Gastrocnemius medialis (tissue), 4 donors: ENCODE measurements around the gene APOBEC4. TPM values are rescaled to one million over a fixed set of nuclear protein-coding genes. Genes with fewer than 3 reads are reported as not detected.

Experiments
- ATAC-seq, 2 donors: fragments of 150-250 bp; one replicate each; pipeline ENCODE4 v1.9.1; 2016
- DNase-seq, 2 donors: peaks; one replicate each; pipeline ENCODE4 v3.0.0-alpha.2; 2019
- H3K27ac ChIP-seq, 4 donors: fragments of 200-600 bp; sonication (generic); 1 replicate in 1 of 4; 2 replicates in 3 of 4; pipeline ENCODE4 v1.5.1; 2016 to 2018; ENCODE audit warnings: mild to moderate bottlenecking in 2 of 4, moderate library complexity in 1 of 4
- H3K27me3 ChIP-seq, 3 donors: fragments of 200-600 bp; sonication (generic) in 2 of 3; 1 replicate in 1 of 3; 2 replicates in 2 of 3; pipeline versions ENCODE4 v1.5.1 to v1.6.0; 2016 to 2019; ENCODE audit warnings: mild to moderate bottlenecking in 1 of 3, moderate library complexity in 1 of 3
- H3K36me3 ChIP-seq, 2 donors: fragments of 200-600 bp; sonication (generic) in 1 of 2; one replicate each; pipeline ENCODE4 v1.5.1; 2017 to 2018
- H3K4me1 ChIP-seq, 2 donors: fragments of 200-600 bp; sonication (generic) in 1 of 2; one replicate each; pipeline ENCODE4 v1.5.1; 2016 to 2017; ENCODE audit warnings: mild to moderate bottlenecking in 2 of 2
- H3K4me3 ChIP-seq, 4 donors: fragments of 200-600 bp; sonication (generic) in 3 of 4; 1 replicate in 1 of 4; 2 replicates in 3 of 4; pipeline ENCODE4 v1.5.1; 2016 to 2019; ENCODE audit warnings: mild to moderate bottlenecking in 2 of 4
- H3K9me3 ChIP-seq, 3 donors: fragments of 200-600 bp; sonication (generic) in 2 of 3; 1 replicate in 1 of 3; 2 replicates in 2 of 3; pipeline ENCODE4 v1.5.1; 2016 to 2019
- CTCF ChIP-seq, 5 experiments: fragments of 450-650 bp in 3 of 5; fragments of 200-600 bp in 2 of 5; sonication (generic) in 2 of 5; IDR thresholded peaks in 4 of 5; conservative IDR thresholded peaks in 1 of 5; 1 replicate in 4 of 5; 2 replicates in 1 of 5; pipeline ENCODE4 v1.5.1; 2016 to 2019; ENCODE audit warnings: antibody characterized with exemption in 5 of 5, mild to moderate bottlenecking in 3 of 5, moderate library complexity in 3 of 5
- POLR2A ChIP-seq, 2 donors: fragments of 450-650 bp; IDR thresholded peaks; one replicate each; pipeline ENCODE4 v1.6.1; 2017; ENCODE audit warnings: antibody characterized with exemption in 2 of 2, mild to moderate bottlenecking in 2 of 2, moderate library complexity in 2 of 2
- in situ Hi-C, 4 donors: fragments of 200-750 bp; cut with MboI; loops; one replicate each; pipeline versions ENCODE4 v1.15.0 to v1.8.0; 2017; ENCODE audit warnings: low sequenced_read_pairs in 4 of 4
- intact Hi-C: fragments of 100-400 bp; cut with DNase I; formaldehyde crosslinking; loops from one replicate; pipeline ENCODE4 v1.15.1; 2023; ENCODE audit warnings: low total_unique reads
- total RNA-seq, 4 donors: library from RNA; depleted of rRNA; stranded (reverse); fragments of >200 nt; gene quantifications; one replicate each; pipeline versions ENCODE4 v1.1.0 to v1.2.3, GENCODE V29; 2016

APOBEC4 gene
- total RNA-seq, 4 donors from 2014 or later: not detected

GRCh38 chr1:183670169-183670568 lies 17.1 kb upstream of the APOBEC4 start:
- Histone ChIP-seq H3K4me1 (no peaks in the 10 kb centered on the region), H3K27ac (no peak overlapping the region), H3K4me3 (no peak overlapping the region), H3K27me3 (no peaks in the 10 kb centered on the region), H3K9me3 (no peaks in the 10 kb centered on the region), H3K36me3 (no peaks in the 10 kb centered on the region)
- ATAC-seq (no peak), DNase-seq (no peak)
- no peak for TF ChIP-seq CTCF (IDR thresholded peaks at IDR 0.05 in 4 of 5, conservative IDR thresholded peaks at IDR 0.05 in 1 of 5)
- TF ChIP-seq POLR2A (IDR thresholded peaks at IDR 0.05): no peak
- intact Hi-C loops (no loop called here), in situ Hi-C loops (loop anchor here in 1 of 4 donors (25.0 kb wide), 1 partner anchor 367 kb away; the partner anchor contains the start of gene COLGALT2)

- Histone ChIP-seq H3K27me3 (no peaks in the 10 kb centered on the region), H3K9me3 (no peaks in the 10 kb centered on the region), H3K4me1 (no peaks in the 10 kb centered on the region), H3K27ac (no peak overlapping the region), H3K4me3 (no peak overlapping the region), H3K36me3 (no peaks in the 10 kb centered on the region)
- in situ Hi-C loops (loop anchor here in 2 of 4 donors (5.0 to 25.0 kb wide), 2 partner anchors 256 to 381 kb away; partner anchors contain the start of gene COLGALT2 (in 1 of the 2)), intact Hi-C loops (no loop called here)
- TF ChIP-seq POLR2A (IDR thresholded peaks at IDR 0.05) (no peak), CTCF (IDR thresholded peaks at IDR 0.05 in 4 of 5, conservative IDR thresholded peaks at IDR 0.05 in 1 of 5) (no peak)
- DNase-seq (no peak), ATAC-seq (no peak)
Measured at GRCh38 chr1:183656355-183656754, 3.2 kb upstream of the APOBEC4 start.

- H3K4me3 ChIP-seq: no peak overlapping the region
- DNase-seq (peak; percentile 40 to 64), ATAC-seq (peak; percentile 75 to 76)
- no peak overlapping the region for H3K27ac ChIP-seq
- no peaks in the 10 kb centered on the region for H3K9me3 ChIP-seq
- in situ Hi-C loops (loop anchor here in 2 of 4 donors (5.0 to 25.0 kb wide), 2 partner anchors 257 to 382 kb away; partner anchors contain the start of gene COLGALT2 (in 1 of the 2)), intact Hi-C loops (loop anchor here (1.0 to 2.0 kb wide), 2 partner anchors 29 to 261 kb away; no protein-coding TSS in a partner anchor)
- no peaks in the 10 kb centered on the region for H3K27me3 ChIP-seq
- H3K36me3 ChIP-seq: no peaks in the 10 kb centered on the region
- H3K4me1 ChIP-seq: no peaks in the 10 kb centered on the region
- peak; percentile 65 to 91 (median 83) for TF ChIP-seq CTCF (IDR thresholded peaks at IDR 0.05 in 4 of 5, conservative IDR thresholded peaks at IDR 0.05 in 1 of 5)
- no peak for TF ChIP-seq POLR2A (IDR thresholded peaks at IDR 0.05)
Measured at GRCh38 chr1:183655562-183656075, 2.5 kb upstream of the APOBEC4 start.

- H3K27ac ChIP-seq: no peak overlapping the region
Measured at GRCh38 chr1:183654706-183655105, 1.6 kb upstream of the APOBEC4 start.

More at GRCh38 chr1:183654706-183655105, 1.6 kb upstream of the APOBEC4 start:
- TF ChIP-seq CTCF (IDR thresholded peaks at IDR 0.05 in 4 of 5, conservative IDR thresholded peaks at IDR 0.05 in 1 of 5): no peak
- no peak for TF ChIP-seq POLR2A (IDR thresholded peaks at IDR 0.05)
- intact Hi-C loops: loop anchor here (1.0 to 2.0 kb wide), 2 partner anchors 30 to 262 kb away; no protein-coding TSS in a partner anchor
- Histone ChIP-seq H3K9me3 (no peaks in the 10 kb centered on the region), H3K4me3 (no peak overlapping the region), H3K36me3 (no peaks in the 10 kb centered on the region), H3K27me3 (no peaks in the 10 kb centered on the region), H3K4me1 (no peaks in the 10 kb centered on the region)
- in situ Hi-C loops: loop anchor here in 3 of 4 donors (5.0 to 25.0 kb wide), 2 partner anchors 258 to 383 kb away; partner anchors contain the start of gene COLGALT2 (in 1 of the 3)
- no peak for ATAC-seq
- DNase-seq: no peak
